T-helper 2 cell (primary cell): ENCODE data around the gene METTL27.
A peak's percentile ranks its signal among the peaks of the same experiment; 100 is the strongest.
"Not testable (repeated sequence)": the region's sequence is repeated elsewhere in the genome, so short reads cannot be mapped to it uniquely, and the experiment has no call there.

Experiments
- DNase-seq, 5 experiments: peaks; one replicate each; pipeline versions ENCODE4 v3.0.0 to v3.0.0-alpha.2; 2012 to 2022

The METTL27 gene

GRCh38 chr7:73817121-73817520 lies 25.2 kb downstream of the METTL27 start:
- no peak for DNase-seq

GRCh38 chr7:73815436-73815835 lies 26.9 kb downstream of the METTL27 start:
- DNase-seq = no peak

GRCh38 chr7:73812996-73813395 lies 29.3 kb downstream of the METTL27 start:
- no peak for DNase-seq

DNA sequence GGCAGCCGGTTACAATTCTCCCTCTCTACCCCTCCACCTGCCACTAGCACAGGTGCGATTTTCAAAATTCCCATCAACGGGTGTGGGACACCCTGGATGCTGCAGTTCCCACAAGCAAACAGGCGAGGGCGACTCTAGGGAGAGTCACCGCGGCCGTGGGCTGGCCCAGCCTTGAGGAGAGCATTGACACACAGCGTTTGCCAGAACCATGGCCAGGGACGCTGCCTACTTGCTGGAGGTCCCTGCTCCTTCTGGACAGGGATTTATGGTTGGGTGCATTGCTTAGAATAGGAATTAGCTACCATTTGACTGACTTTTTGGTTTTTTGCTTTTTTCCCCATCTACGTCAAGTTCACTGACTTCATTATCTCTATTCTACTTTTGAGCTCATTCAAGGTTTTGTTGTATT lies 30.6 kb downstream of the METTL27 start:
- peak in 4 of 5 experiments; percentile 18 to 48 (median 36) for DNase-seq

GRCh38 chr7:73810998-73811360 lies 31.3 kb downstream of the METTL27 start:
- DNase-seq = no peak

DNA sequence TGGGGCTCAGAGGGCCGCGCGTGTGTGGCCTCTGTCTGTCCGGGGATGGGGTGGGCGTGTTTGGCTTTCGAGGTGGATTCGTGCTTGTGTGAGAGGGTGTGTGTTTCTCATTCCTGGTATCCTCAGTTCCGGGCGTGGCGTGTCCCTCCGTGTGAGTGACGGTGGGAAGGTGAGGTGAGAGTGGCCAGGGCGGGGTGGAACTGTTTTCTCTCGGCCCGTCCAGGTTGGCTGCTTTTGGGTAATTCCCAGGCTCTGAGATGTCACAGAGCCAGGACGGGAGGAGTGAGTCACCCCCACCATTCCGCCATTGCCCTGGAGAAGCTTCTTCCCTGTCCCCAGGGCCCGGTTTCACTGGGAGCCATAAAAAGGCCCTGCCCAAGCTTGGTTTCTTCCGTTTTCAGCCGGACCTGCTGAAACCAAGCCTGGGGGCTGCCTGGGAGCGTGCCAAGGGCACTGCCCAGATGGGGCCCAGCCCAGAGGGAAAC lies 32.8 kb downstream of the METTL27 start:
- no peak for DNase-seq

DNA sequence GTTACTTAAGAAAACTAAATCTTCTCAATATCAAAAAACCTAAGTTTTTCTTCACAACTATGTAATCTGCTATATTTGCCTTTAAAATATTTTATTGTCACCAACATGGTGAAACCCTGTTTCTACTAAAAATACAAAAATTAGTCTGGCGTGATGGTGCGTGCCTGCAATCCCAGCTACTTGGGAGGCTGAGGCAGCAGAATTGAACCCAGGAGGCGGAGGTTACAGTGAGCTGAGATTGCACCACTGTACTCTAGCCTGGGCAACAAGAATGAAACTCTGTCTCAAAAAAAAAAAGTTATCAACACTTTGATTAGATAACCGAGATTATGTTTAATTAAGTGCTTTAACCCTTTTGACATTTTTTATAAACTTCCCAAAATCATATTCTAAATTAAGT lies 39.9 kb downstream of the METTL27 start:
- DNase-seq = no peak

- no peak for DNase-seq
These were observed 40.7 kb downstream of the METTL27 start for GRCh38 chr7:73801577-73801976.

- DNase-seq = no peak
These were observed 42.8 kb downstream of the METTL27 start for GRCh38 chr7:73799282-73800141.

- DNase-seq = not testable (repeated sequence)
These were observed 45.1 kb downstream of the METTL27 start for GRCh38 chr7:73797176-73797575.

DNA sequence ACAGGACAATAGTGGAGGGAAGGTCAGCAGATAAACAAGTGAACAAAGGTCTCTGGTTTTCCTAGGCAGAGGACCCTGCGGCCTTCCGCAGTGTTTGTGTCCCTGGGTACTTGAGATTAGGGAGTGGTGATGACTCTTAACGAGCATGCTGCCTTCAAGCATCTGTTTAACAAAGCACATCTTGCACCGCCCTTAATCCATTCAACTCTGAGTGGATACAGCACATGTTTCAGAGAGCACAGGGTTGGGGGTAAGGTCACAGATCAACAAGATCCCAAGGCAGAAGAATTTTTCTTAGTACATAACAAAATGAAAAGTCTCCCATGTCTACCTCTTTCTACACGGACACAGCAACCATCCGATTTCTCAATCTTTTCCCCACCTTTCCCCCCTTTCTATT lies 45.7 kb downstream of the METTL27 start:
- DNase-seq = not testable (repeated sequence)

- DNase-seq = not testable (repeated sequence)
These were observed 47.1 kb downstream of the METTL27 start for GRCh38 chr7:73795188-73795587.

GRCh38 chr7:73791170-73791690 lies 51.1 kb downstream of the METTL27 start:
- not testable (repeated sequence) for DNase-seq

DNA sequence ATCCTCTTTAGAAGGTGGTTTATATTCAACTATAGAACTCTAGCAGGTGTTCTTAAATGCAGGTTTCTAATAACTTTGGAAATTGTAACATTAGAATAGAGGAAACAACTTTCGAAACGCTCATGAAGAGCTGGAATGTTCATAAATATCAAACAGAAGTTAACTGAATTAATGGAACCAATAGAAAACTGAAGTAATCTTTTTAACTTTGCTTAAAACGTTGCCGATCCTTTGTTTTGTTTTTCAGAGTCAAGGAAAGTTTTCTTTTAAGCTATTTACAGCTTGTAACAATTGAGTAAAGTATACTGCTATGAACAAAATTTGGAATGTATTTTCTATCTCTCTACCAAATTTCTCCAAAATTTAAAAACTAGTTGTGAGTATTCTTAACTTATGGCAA lies 53.3 kb downstream of the METTL27 start:
- DNase-seq = no peak

DNA sequence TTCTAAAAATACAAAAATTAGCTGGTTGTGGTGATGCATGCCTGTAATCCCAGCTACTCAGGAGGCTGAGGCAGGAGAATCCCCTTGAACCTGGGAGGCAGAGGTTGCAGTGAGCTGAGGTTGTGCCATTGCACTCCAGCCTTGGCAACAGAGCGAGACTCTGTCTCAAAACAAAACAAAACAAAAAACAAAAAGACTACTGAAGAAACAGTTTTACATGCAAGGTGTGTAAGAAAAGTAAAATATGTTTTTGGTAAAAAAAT lies 54.6 kb downstream of the METTL27 start:
- not testable (repeated sequence) for DNase-seq

DNA sequence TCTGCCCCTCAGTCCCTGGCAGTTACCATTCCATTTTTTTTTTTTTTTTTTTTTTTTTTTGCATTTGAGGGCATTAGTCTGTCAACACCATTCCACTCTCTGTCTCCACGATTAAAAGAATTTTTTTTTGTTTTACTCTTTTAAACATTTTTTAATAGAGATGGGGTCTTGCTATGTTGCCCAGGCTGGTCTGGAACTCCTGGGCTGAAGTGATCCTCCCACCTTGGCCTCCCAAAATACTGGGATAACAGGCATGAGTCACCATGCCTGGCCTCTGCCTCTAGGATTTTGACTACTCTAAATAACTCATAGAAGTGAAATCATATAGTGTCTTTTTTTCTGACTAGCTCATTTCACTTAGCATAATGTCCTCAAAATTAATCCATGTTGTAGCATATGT lies 55.7 kb downstream of the METTL27 start:
- DNase-seq = no peak
